LNCAP (cell line): Measurements from ENCODE around the gene SYNJ2.

ENCODE experiments used
- CTCF ChIP-seq: fragments of 450-650 bp; IDR thresholded peaks from 2 replicates; pipeline ENCODE4 v1.5.1; 2017; ENCODE audit warnings: mild to moderate bottlenecking

The SYNJ2 gene

GRCh38 chr6:158019416-158019815 is 37.8 kb downstream of the SYNJ2 start:
- no peak for TF ChIP-seq CTCF

- TF ChIP-seq CTCF = no peak
Measured at GRCh38 chr6:158020272-158020711, 38.6 kb downstream of the SYNJ2 start.

GRCh38 chr6:158020811-158021210 is 39.1 kb downstream of the SYNJ2 start:
- no peak for TF ChIP-seq CTCF

GRCh38 chr6:158021376-158021775 is 39.7 kb downstream of the SYNJ2 start:
- TF ChIP-seq CTCF = no peak

GRCh38 chr6:158021814-158022748 is 40.4 kb downstream of the SYNJ2 start:
- TF ChIP-seq CTCF = no peak

- TF ChIP-seq CTCF = no peak
Measured at GRCh38 chr6:158022749-158023596, 41.3 kb downstream of the SYNJ2 start.

- no peak for TF ChIP-seq CTCF
Measured at GRCh38 chr6:158023597-158023939, 41.9 kb downstream of the SYNJ2 start.
